Lung (tissue), 12 donors: ENCODE results near the gene PRSS16. TPM values are rescaled to one million over a fixed set of nuclear protein-coding genes. Genes with fewer than 3 reads are reported as not detected.

Experiments
- ATAC-seq: fragments of 200-7000 bp; cut with Tn5 transposase; one replicate; pipeline ENCODE4 v1.9.1; 2020; ENCODE audit warnings: moderate number of reproducible peaks; ENCODE audit not compliant: insufficient read depth, low FRiP score
- DNase-seq, 3 donors: peaks; one replicate each; pipeline ENCODE4 v3.0.0-alpha.2; 2013 to 2017
- H3K27ac ChIP-seq, 2 donors: one replicate each; pipeline ENCODE4 v1.5.1; 2013; ENCODE audit warnings: mild to moderate bottlenecking in 2 of 2, moderate library complexity in 2 of 2, control low read depth in 1 of 2, inconsistent platforms in 1 of 2, low read depth in 1 of 2, low read length in 1 of 2
- H3K27me3 ChIP-seq, 3 donors: one replicate each; pipeline ENCODE4 v1.5.1; 2013; ENCODE audit warnings: low read length in 2 of 3; ENCODE audit not compliant: control insufficient read depth in 3 of 3, insufficient read depth in 3 of 3
- H3K36me3 ChIP-seq, 4 donors: one replicate each; pipeline ENCODE4 v1.5.1; 2013; ENCODE audit warnings: low read length in 4 of 4, mild to moderate bottlenecking in 1 of 4, moderate library complexity in 1 of 4; ENCODE audit not compliant: control insufficient read depth in 4 of 4, insufficient read depth in 4 of 4
- H3K4me1 ChIP-seq, 5 donors: one replicate each; pipeline ENCODE4 v1.5.1; 2013; ENCODE audit warnings: low read length in 5 of 5, mild to moderate bottlenecking in 2 of 5, moderate library complexity in 1 of 5; ENCODE audit not compliant: control insufficient read depth in 5 of 5, insufficient read depth in 5 of 5
- H3K4me3 ChIP-seq: one replicate; pipeline ENCODE4 v1.5.1; 2013; ENCODE audit warnings: mild to moderate bottlenecking, control low read depth, moderate library complexity
- H3K9ac ChIP-seq, 2 donors: one replicate each; pipeline ENCODE4 v1.5.1; 2013; ENCODE audit warnings: low read length in 2 of 2, control low read depth in 1 of 2; ENCODE audit not compliant: insufficient read depth in 1 of 2
- H3K9me3 ChIP-seq, 4 donors: one replicate each; pipeline ENCODE4 v1.5.1; 2013; ENCODE audit warnings: low read length in 3 of 4, mild to moderate bottlenecking in 1 of 4, moderate library complexity in 1 of 4; ENCODE audit not compliant: control insufficient read depth in 4 of 4, insufficient read depth in 3 of 4
- WGBS, 2 donors: extraction: QIAGEN DNeasy Blood & Tissue Kit; methylation state at CpG; one replicate each; pipeline ENCODE4 v1.1.7; 2013; 5-methylcytosine and 5-hydroxymethylcytosine counted together
- polyA plus RNA-seq, 2 donors: library from polyadenylated mRNA; stranded (reverse); fragments of 200-250 nt; gene quantifications; one replicate each; pipeline ENCODE4 v1.2.1, GENCODE V29; 2013
- total RNA-seq, 2 donors: library from RNA; depleted of rRNA in 1 of 2; stranded (reverse); fragments of >200 nt in 1 of 2; gene quantifications; one replicate each; pipeline ENCODE4 v1.2.1, GENCODE V29; 2014 to 2021
- TF ChIP-seq, protein P1 (sequence below): IDR thresholded peaks from 2 replicates; pipeline ENCODE4 v1.5.1; 2012; ENCODE audit warnings: mild to moderate bottlenecking; ENCODE audit errors: control extremely low read depth, extremely low read depth
- donor health status: control.
- donor health status: control.
- donor health status: Bipolar disorder and iron deficiency.
- donor health status: healthy.
- donor health status: DM: yes; HTN: yes; CAD: no.

PRSS16 gene
- total and polyA plus RNA-seq, 4 donors, result 3.2 to 18.0 (median 10.6) TPM

- Histone ChIP-seq H3K9me3 (peaks cover 0 to 23% (median 1%) of the 10 kb centered on the region in 4 donors), H3K4me3 (no peak overlapping the region), H3K27me3 (peaks cover 9 to 97% (median 92%) of the 10 kb centered on the region in 3 donors), H3K27ac (no peak overlapping the region), H3K9ac (no peak overlapping the region), H3K36me3 (no peaks in the 10 kb centered on the region), H3K4me1 (no peaks in the 10 kb centered on the region)
- DNase-seq, result no peak
- TF ChIP-seq, protein P1, sequence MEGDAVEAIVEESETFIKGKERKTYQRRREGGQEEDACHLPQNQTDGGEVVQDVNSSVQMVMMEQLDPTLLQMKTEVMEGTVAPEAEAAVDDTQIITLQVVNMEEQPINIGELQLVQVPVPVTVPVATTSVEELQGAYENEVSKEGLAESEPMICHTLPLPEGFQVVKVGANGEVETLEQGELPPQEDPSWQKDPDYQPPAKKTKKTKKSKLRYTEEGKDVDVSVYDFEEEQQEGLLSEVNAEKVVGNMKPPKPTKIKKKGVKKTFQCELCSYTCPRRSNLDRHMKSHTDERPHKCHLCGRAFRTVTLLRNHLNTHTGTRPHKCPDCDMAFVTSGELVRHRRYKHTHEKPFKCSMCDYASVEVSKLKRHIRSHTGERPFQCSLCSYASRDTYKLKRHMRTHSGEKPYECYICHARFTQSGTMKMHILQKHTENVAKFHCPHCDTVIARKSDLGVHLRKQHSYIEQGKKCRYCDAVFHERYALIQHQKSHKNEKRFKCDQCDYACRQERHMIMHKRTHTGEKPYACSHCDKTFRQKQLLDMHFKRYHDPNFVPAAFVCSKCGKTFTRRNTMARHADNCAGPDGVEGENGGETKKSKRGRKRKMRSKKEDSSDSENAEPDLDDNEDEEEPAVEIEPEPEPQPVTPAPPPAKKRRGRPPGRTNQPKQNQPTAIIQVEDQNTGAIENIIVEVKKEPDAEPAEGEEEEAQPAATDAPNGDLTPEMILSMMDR, result no peak
- ATAC-seq, result no peak
- WGBS, 2 donors, result 71 to 86% methylated on average over 2 of the region's 2 CpGs
These were observed 38.6 kb downstream of the PRSS16 start for GRCh38 chr6:27286141-27286540.

DNA sequence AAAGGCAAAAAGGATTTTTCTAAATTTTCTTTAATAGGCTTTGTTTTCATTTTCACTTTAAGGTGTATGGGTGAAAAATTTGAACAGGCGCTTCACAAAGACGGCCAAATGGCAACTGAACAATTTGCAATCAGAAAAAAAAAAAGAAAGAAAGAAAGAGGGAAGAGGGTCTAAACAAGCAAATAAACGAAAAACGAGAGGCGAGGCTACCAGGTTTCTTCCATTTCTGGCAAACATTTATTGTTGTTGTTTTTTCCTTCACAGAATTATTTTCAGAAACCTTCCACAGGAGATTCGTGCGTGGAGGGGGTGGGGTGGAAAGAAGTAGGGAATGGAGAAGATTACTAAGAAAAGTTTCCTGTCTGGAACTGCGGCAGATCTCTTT, 40.2 kb downstream of the PRSS16 start:
- no peak for DNase-seq
- Histone ChIP-seq H3K9ac (no peak overlapping the region), H3K4me1 (no peaks in the 10 kb centered on the region), H3K9me3 (peaks cover 0 to 27% (median 4%) of the 10 kb centered on the region in 4 donors), H3K4me3 (no peak overlapping the region), H3K36me3 (no peaks in the 10 kb centered on the region), H3K27ac (no peak overlapping the region), H3K27me3 (peaks cover 9 to 99% (median 94%) of the 10 kb centered on the region in 3 donors)
- TF ChIP-seq, protein P1, result no peak
- ATAC-seq, result no peak
- 5 to 9% methylated on average over 8 of the region's 8 CpGs for WGBS, 2 donors

DNA sequence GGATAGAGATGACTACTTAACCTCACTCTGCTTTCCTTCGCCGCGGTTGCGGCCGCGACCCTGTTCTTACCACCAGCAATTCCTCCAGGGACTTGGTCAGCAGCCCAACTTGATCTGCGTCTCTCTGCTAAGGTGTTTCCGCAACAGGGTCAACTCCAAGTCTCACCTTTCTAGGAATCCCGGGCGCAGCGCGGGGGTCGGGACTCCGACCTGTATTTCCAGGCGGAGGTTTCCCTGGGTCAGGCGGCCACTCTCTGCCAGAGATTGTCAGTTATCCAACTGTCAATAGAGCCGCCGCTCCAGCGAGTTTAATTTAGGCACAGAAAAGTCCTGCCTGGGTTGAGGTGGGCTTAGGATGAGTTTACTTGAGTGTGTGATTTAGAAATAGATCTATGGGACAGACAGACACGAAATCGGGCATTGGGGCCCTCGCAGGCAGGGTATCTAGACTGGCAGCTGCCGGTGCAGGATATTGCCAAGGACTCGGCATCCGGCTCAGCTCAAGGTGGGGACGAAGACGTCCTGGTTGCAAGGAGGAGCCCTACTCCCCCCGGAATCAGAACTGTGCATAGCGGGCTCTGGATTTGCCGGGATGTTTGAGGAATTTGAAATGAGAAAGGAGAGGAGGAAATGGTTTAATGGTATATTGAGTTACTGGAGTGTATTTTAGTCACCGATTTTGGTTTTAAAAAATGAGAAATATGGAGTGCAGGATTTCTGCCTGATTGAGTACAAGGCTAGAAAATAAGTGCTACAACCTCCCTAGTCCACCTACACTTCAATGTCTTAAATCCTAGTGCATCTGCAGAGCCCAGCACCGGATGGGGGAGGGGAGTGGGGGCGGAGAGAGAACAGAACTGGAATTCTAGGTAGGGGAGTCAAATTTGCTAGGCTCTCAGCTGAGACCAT, 40.9 kb downstream of the PRSS16 start:
- Histone ChIP-seq H3K27ac (no peak overlapping the region), H3K36me3 (no peaks in the 10 kb centered on the region), H3K4me3 (no peak overlapping the region), H3K9me3 (peaks cover 0 to 22% (median 4%) of the 10 kb centered on the region in 4 donors), H3K9ac (no peak overlapping the region), H3K4me1 (no peaks in the 10 kb centered on the region), H3K27me3 (peaks cover 13 to 98% (median 94%) of the 10 kb centered on the region in 3 donors)
- TF ChIP-seq, protein P1, result no peak
- ATAC-seq (no peak), DNase-seq (no peak)
- WGBS, 2 donors, result 4 to 5% methylated on average over 33 of the region's 33 CpGs
